HEK293 (cell line): ENCODE data around the gene SFPQ.

Experiments
- CTCF ChIA-PET: fragments of 350-600 bp; formaldehyde crosslinking; extraction: SDS; loops from one replicate; lab custom pipeline; 2021; ENCODE audit warnings: antibody characterized with exemption; lab: Yijun Ruan, JAX
- POLR2A ChIA-PET: fragments of 300-600 bp; formaldehyde crosslinking; extraction: SDS; loops from one replicate; lab custom pipeline; 2020; ENCODE audit warnings: antibody characterized with exemption, inconsistent platforms; lab: Yijun Ruan, JAX
- H3K27ac ChIP-seq: fragments of 200-500 bp; sonication (Bioruptor generic); 2 replicates; pipeline ENCODE4 v1.5.1; 2014; ENCODE audit warnings: low read depth, low read length, control low read depth, inconsistent platforms; ENCODE audit errors: extremely low read depth
- H3K36me3 ChIP-seq, 2 experiments: fragments of 200-500 bp in 1 of 2; sonication (Bioruptor generic) in 1 of 2; 1 replicate in 1 of 2; 2 replicates in 1 of 2; pipeline ENCODE4 v1.5.1; 2014 to 2017; ENCODE audit warnings: inconsistent platforms in 2 of 2, low read length in 2 of 2; ENCODE audit not compliant: control insufficient read depth in 2 of 2, insufficient read depth in 1 of 2
- H3K4me1 ChIP-seq: fragments of 200-500 bp; sonication (Bioruptor generic); 2 replicates; pipeline ENCODE4 v1.5.1; 2014; ENCODE audit warnings: mild to moderate bottlenecking, low read length, inconsistent platforms; ENCODE audit not compliant: control insufficient read depth, insufficient read depth
- H3K4me3 ChIP-seq: 2 replicates; pipeline ENCODE4 v1.5.1; 2011; ENCODE audit warnings: low read depth, mild to moderate bottlenecking, control low read depth, low read length, moderate library complexity
- H3K9me3 ChIP-seq: fragments of 200-500 bp; sonication (Bioruptor generic); 2 replicates; pipeline ENCODE4 v1.5.1; 2014; ENCODE audit warnings: low read depth, low read length, inconsistent platforms; ENCODE audit not compliant: control insufficient read depth, insufficient read depth
- ATF2 ChIP-seq: fragments of 450-650 bp; formaldehyde crosslinking; IDR thresholded peaks from 2 replicates; pipeline ENCODE4 v1.5.1; 2016; ENCODE audit warnings: missing biosample characterization, missing genetic modification characterization, low read depth
- GLI4 ChIP-seq: fragments of 450-650 bp; formaldehyde crosslinking; IDR thresholded peaks from 2 replicates; pipeline ENCODE4 v1.5.1; 2016; ENCODE audit warnings: missing biosample characterization, missing genetic modification characterization
- HIC1 ChIP-seq: fragments of 450-650 bp; formaldehyde crosslinking; IDR thresholded peaks from 2 replicates; pipeline ENCODE4 v1.5.1; 2016; ENCODE audit warnings: missing biosample characterization, missing genetic modification characterization
- HOXA7 ChIP-seq: sonication (generic); formaldehyde crosslinking; IDR thresholded peaks from 2 replicates; pipeline ENCODE4 v1.8.1; 2022; ENCODE audit warnings: missing genetic modification reagents, borderline replicate concordance
- KLF7 ChIP-seq: fragments of 450-650 bp; formaldehyde crosslinking; IDR thresholded peaks from 2 replicates; pipeline ENCODE4 v1.5.1; 2016; ENCODE audit warnings: missing biosample characterization, missing genetic modification characterization, borderline replicate concordance
- TRIM28 ChIP-seq: IDR thresholded peaks from 2 replicates; pipeline ENCODE4 v1.6.1; 2011; ENCODE audit warnings: low read length, control low read depth, borderline replicate concordance
- ZNF10 ChIP-seq: fragments of 450-650 bp; formaldehyde crosslinking; IDR thresholded peaks from 2 replicates; pipeline ENCODE4 v1.5.1; 2017; ENCODE audit warnings: missing biosample characterization, missing genetic modification characterization
- ZNF132 ChIP-seq: fragments of 450-650 bp; formaldehyde crosslinking; IDR thresholded peaks from 2 replicates; pipeline ENCODE4 v1.5.1; 2017; ENCODE audit warnings: missing biosample characterization, missing genetic modification characterization, borderline replicate concordance
- ZNF133 ChIP-seq: fragments of 450-650 bp; formaldehyde crosslinking; IDR thresholded peaks from 2 replicates; pipeline ENCODE4 v1.5.1; 2016; ENCODE audit warnings: missing biosample characterization, missing genetic modification characterization
- ZNF174 ChIP-seq: fragments of 450-650 bp; formaldehyde crosslinking; IDR thresholded peaks from 2 replicates; pipeline ENCODE4 v1.5.0; 2017; ENCODE audit warnings: missing biosample characterization, mild to moderate bottlenecking, missing genetic modification characterization
- ZNF221 ChIP-seq: fragments of 450-650 bp; formaldehyde crosslinking; IDR thresholded peaks from 2 replicates; pipeline ENCODE4 v1.5.1; 2017; ENCODE audit warnings: missing biosample characterization, missing genetic modification characterization, borderline replicate concordance
- ZNF24 ChIP-seq: fragments of 450-650 bp; formaldehyde crosslinking; IDR thresholded peaks from 2 replicates; pipeline ENCODE4 v1.5.1; 2016; ENCODE audit warnings: missing biosample characterization, missing genetic modification characterization
- ZNF335 ChIP-seq: fragments of 450-650 bp; formaldehyde crosslinking; conservative IDR thresholded peaks from 2 replicates; pipeline ENCODE4 v1.5.1; 2016; ENCODE audit warnings: missing biosample characterization, missing genetic modification characterization
- ZNF426 ChIP-seq: fragments of 450-650 bp; formaldehyde crosslinking; IDR thresholded peaks from 2 replicates; pipeline ENCODE4 v1.5.1; 2017; ENCODE audit warnings: missing biosample characterization, missing genetic modification characterization, mild to moderate bottlenecking, inconsistent platforms, moderate library complexity
- ZNF513 ChIP-seq: fragments of 450-650 bp; IDR thresholded peaks from 2 replicates; pipeline ENCODE4 v1.5.1; 2018; ENCODE audit warnings: missing biosample characterization, missing genetic modification characterization
- ZNF548 ChIP-seq: fragments of 450-650 bp; formaldehyde crosslinking; IDR thresholded peaks from 2 replicates; pipeline ENCODE4 v1.5.1; 2016; ENCODE audit warnings: missing biosample characterization, missing genetic modification characterization
- ZNF571 ChIP-seq: fragments of 450-650 bp; formaldehyde crosslinking; IDR thresholded peaks from 2 replicates; pipeline ENCODE4 v1.5.0; 2017; ENCODE audit warnings: missing biosample characterization, missing genetic modification characterization
- ZNF623 ChIP-seq: fragments of 450-650 bp; formaldehyde crosslinking; IDR thresholded peaks from 2 replicates; pipeline ENCODE4 v1.5.1; 2016; ENCODE audit warnings: missing biosample characterization, missing genetic modification characterization
- ZNF639 ChIP-seq: fragments of 450-650 bp; formaldehyde crosslinking; IDR thresholded peaks from 2 replicates; pipeline ENCODE4 v1.5.1; 2016; ENCODE audit warnings: missing biosample characterization, missing genetic modification characterization
- ZNF654 ChIP-seq: fragments of 450-650 bp; formaldehyde crosslinking; IDR thresholded peaks from 2 replicates; pipeline ENCODE4 v1.5.1; 2016; ENCODE audit warnings: low read depth, missing biosample characterization, missing genetic modification characterization
- ZNF768 ChIP-seq: fragments of 450-650 bp; formaldehyde crosslinking; IDR thresholded peaks from 2 replicates; pipeline ENCODE4 v1.5.1; 2018; ENCODE audit warnings: missing biosample characterization, mild to moderate bottlenecking, missing genetic modification characterization
- ZNF785 ChIP-seq: fragments of 450-650 bp; formaldehyde crosslinking; IDR thresholded peaks from 2 replicates; pipeline ENCODE4 v1.5.1; 2016; ENCODE audit warnings: missing biosample characterization, missing genetic modification characterization
- ZSCAN5A ChIP-seq: fragments of 450-650 bp; formaldehyde crosslinking; IDR thresholded peaks from 2 replicates; pipeline ENCODE4 v1.5.1; 2016; ENCODE audit warnings: missing biosample characterization, missing genetic modification characterization

Gene SFPQ

GRCh38 chr1:35190784-35191183 lies 2.2 kb downstream of the SFPQ start:
- no peak for TF ChIP-seq ZNF639 (tag by site-specific recombination)
- no peak for TF ChIP-seq ZNF335 (tag by site-specific recombination)
- TF ChIP-seq ZNF10 (tag by site-specific recombination): no peak
- TF ChIP-seq ZNF174 (tag by site-specific recombination): no peak
- no peak for TF ChIP-seq TRIM28
- TF ChIP-seq ZNF426 (tag by site-specific recombination): peak; percentile 4; the same call in 1 of the 2 replicates
- no peak for TF ChIP-seq ZNF768 (tag by site-specific recombination)
- no peak for TF ChIP-seq ZSCAN5A (tag by site-specific recombination)
- TF ChIP-seq HOXA7 (CRISPR knock-in tag): no peak
- no peak for TF ChIP-seq ZNF548 (tag by site-specific recombination)
- no peak for TF ChIP-seq KLF7 (tag by site-specific recombination)
- 0 out of 2 replicates have a peak, but pooled peaks have one; percentile 5 for TF ChIP-seq ZNF623 (tag by site-specific recombination)
- POLR2A ChIA-PET: interaction anchor here (1.4 to 2.4 kb wide), 4 partner anchors 8 to 19 kb away, joined by 3 to 9 read pairs (median 4); no protein-coding TSS in a partner anchor
- Histone ChIP-seq H3K4me3 (peak overlapping the region; percentile 99), H3K9me3 (no peaks in the 10 kb centered on the region), H3K27ac (no peak overlapping the region), H3K36me3 (peaks cover 52 to 61% of the 10 kb centered on the region in 2 experiments), H3K4me1 (no peaks in the 10 kb centered on the region; the same call in 1 of the 2 replicates)
- CTCF ChIA-PET: interaction anchor here (0.6 to 0.8 kb wide), 3 partner anchors 11 to 79 kb away, joined by 3 read pairs; no protein-coding TSS in a partner anchor

GRCh38 chr1:35188578-35189392 lies 4.2 kb downstream of the SFPQ start:
- ChIA-PET CTCF (interaction anchor here (0.9 kb wide), 1 partner anchor 336 kb away, joined by 3 read pairs; no protein-coding TSS in a partner anchor), POLR2A (interaction anchor here (0.7 to 0.8 kb wide), 2 partner anchors 9 to 13 kb away, joined by 3 read pairs; no protein-coding TSS in a partner anchor)
- Histone ChIP-seq H3K9me3 (no peaks in the 10 kb centered on the region), H3K36me3 (peaks cover 72 to 81% of the 10 kb centered on the region in 2 experiments), H3K27ac (no peak overlapping the region), H3K4me3 (no peak overlapping the region), H3K4me1 (no peaks in the 10 kb centered on the region; the same call in 1 of the 2 replicates)
- TF ChIP-seq ZNF571: no peak
- TF ChIP-seq ATF2 (tag by site-specific recombination): no peak
- TF ChIP-seq ZNF768 (tag by site-specific recombination): no peak
- TF ChIP-seq ZNF133: no peak
- TF ChIP-seq ZNF654 (tag by site-specific recombination): no peak
- TF ChIP-seq HIC1: no peak
- TF ChIP-seq ZNF513 (tag by site-specific recombination): no peak
- no peak for TF ChIP-seq ZNF132 (tag by site-specific recombination)
- TF ChIP-seq ZNF24: no peak
- no peak for TF ChIP-seq ZNF221
- TF ChIP-seq GLI4 (tag by site-specific recombination): no peak
- TF ChIP-seq ZNF785 (tag by site-specific recombination): no peak
